Right ventricle myocardium superior (tissue), 1 donor: ENCODE measurements around the gene EDIL3. TPM values are rescaled to one million over a fixed set of nuclear protein-coding genes. Genes with fewer than 3 reads are reported as not detected.
"Not testable (repeated sequence)": the region's sequence is repeated elsewhere in the genome, so short reads cannot be mapped to it uniquely, and the experiment has no call there.

Source experiments
- ATAC-seq: fragments of 200-7000 bp; cut with Tn5 transposase; one replicate; pipeline ENCODE4 v1.9.1; 2020; ENCODE audit warnings: mild to moderate bottlenecking; ENCODE audit not compliant: poor library complexity
- DNase-seq: peaks from one replicate; pipeline ENCODE4 v3.0.0-alpha.2; 2020
- intact Hi-C: fragments of 100-400 bp; cut with DNase I; formaldehyde crosslinking; loops from one replicate; pipeline ENCODE4 v1.11.2; 2022
- total RNA-seq: library from RNA; stranded (reverse); fragmentation: NEBNext Ultra II Directional; extraction: Animal tissue kit (Norgen Biotek cat#: 25700); gene quantifications from one replicate; pipeline ENCODE4 v1.2.1, GENCODE V29; 2021
- donor health status: DM: no; HTN: yes; CAD: no; lungs with severe emphysema.

Gene EDIL3
- total RNA-seq, 1 donor from 2014 or later: 1.7 TPM

DNA sequence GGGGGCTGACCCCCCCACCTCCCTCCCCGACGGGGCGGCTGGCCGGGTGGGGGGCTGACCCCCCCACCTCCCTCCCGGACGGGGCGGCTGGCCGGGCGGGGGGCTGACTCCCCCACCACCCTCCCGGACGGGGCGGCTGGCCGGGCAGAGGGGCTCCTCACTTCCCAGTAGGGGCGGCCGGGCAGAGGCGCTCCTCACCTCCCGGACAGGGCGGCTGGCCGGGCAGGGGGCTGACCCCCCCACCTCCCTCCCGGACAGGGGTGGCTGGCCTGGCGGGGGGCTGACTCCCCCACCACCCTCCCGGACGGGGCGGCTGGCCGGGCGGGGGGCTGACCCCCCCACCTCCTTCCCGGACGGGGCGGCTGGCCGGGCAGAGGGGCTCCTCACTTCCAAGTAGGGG, 72.4 kb downstream of the EDIL3 start:
- intact Hi-C loops, DNase-seq, ATAC-seq: not testable (repeated sequence)

DNA sequence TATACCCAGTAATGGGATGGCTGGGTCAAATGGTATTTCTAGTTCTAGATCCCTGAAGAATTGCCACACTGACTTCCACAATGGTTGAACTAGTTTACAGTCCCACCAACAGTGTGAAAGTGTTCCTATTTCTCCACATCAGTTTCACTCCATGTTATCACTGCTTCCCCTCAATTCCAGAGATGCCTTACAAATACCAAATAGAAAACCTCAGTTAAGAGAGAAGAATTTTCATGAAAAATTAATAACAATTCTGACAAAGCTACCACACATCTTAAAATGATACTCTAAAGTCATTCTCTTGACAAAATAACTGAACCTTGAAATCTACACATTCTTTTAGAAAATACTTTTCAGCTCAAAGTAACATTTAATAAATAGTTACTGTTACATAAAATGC, 74.8 kb downstream of the EDIL3 start:
- DNase-seq, intact Hi-C loops, ATAC-seq: not testable (repeated sequence)

DNA sequence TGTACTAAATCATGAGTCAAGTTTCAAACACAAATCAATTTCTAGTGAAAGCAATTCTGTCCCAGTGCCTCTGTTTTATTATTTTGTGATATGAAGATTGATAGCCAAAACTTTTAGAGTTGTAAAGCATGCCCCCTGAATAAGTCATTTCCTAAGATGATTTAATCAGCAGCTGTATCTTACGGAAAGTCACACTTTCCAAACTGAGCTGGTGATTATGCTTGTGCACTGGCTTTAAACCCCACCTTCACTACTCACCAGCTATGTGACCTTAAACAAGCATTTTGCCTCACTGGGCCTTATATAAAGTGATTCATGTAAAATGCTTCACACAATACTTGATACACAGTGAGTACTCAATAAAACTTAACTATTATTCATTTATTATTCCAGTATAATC, 78.1 kb downstream of the EDIL3 start:
- ATAC-seq (no peak), DNase-seq (no peak)
- intact Hi-C loops: no loop called here

DNA sequence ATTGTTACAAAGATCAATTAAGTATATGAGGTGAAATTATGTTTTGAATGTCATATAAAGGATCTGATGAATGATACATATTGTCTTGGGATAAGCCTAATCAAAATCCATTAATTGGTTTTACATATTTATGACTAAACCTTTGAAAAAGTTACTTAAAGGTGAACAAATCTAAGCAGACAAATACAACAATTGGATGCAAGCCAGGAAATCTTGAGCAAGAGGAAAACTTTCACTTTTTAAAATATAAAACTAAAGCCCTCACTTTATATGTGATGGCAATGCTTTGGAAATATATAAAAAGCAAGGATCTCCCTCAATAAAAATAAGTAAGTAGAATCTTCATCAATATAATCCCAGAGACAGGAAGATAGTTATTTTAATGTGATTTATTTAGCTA, 80.1 kb downstream of the EDIL3 start:
- ATAC-seq (no peak), DNase-seq (no peak)
- intact Hi-C loops: no loop called here

DNA sequence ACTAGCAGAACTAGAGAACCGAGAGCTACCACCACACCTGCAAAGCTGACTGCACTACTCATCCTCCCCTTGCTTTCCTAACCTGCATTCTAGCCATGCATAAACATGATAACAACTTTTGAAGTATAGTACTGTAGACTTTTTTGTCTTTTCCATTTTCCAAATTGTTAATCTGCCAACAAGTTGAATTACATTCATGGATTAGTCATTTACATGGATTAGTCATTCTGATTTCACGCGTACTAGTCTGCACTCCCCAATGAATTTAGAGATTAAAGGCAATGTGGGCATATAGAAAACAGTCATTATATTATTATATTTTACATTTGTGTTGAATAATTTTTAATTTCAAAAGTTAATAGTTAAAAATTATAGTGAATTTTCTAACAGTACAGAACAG, 81.4 kb downstream of the EDIL3 start:
- no peak for ATAC-seq
- intact Hi-C loops: no loop called here

DNA sequence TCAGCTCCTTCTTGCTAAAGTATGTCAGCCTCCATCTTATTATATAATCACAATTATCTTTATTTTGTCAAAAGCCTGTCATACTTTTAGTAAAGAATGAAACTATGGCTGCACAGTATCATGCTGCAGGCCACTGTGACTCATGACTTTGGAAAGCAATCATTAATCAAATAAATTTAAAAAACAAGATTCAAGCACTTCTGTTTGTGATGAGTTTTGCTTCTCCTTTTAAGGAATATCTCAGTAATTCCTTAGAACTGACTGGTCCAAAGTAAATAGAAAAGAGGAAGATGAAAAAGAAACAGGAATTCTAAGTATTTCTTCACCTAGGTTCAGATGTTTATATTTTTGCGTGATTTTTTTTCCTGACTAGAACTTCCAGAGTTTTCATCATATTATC, 83.1 kb downstream of the EDIL3 start:
- intact Hi-C loops: no loop called here
- DNase-seq (no peak), ATAC-seq (no peak)

More for the DNA sequence above, 81.4 kb downstream of the EDIL3 start:
- DNase-seq: no peak

DNA sequence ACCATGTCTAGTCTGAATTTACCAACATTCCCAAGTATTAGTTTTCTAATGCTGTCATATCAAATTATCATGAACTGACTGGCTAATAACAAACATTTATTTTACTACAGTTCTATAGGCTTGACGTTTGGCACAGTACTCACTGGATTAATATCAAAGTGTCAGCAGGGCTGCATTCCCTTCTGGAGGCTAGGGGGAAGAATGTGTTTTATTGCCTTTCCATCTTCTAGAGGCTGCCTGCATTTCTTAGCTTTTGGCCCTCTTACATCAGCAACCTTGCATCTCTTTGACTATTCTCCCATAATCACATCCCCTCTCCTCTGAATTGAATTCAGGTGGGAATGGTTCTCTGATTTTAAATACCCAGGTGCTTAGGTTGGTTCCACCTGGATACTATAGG, 84.7 kb downstream of the EDIL3 start:
- intact Hi-C loops: no loop called here
- no peak for DNase-seq
- ATAC-seq: no peak

DNA sequence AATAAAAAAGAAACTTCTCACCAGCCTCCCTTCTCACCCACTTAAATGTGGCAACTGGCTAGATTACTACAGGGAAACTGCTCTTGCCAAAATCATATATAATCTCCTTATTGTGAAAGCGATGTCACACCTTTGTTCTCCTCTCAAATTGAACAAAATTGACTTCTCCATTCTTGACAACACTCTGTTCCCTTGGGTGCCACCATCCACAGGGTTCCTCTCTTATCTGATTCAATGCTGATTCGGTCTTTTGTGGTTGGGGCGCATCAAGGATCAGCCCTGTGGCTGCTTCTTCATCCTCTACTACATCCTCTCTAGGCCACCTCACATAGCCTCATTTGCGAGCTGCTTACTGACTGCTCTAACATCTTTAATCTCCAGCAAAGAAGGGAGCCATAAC, 86.1 kb downstream of the EDIL3 start:
- no peak for DNase-seq
- intact Hi-C loops: no loop called here
- no peak for ATAC-seq

DNA sequence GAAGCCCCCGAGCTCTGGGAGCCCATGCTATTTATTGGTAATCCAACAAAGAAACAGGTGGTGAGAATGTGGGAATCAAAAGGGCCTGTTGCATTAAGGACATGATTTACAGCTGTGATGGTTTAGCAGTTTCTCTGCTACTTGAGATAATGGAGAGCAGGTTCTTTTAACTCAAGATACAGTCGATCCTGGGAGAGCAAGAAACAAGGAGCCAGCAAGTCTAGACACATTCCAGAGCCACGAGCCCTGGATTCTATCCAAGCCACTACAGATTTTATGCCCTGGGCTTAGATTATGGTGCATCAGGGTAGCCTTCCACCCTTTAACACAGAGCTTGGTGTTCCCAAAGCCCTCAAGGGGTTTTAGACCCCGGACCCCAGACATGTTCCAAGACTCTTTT, 87.0 kb downstream of the EDIL3 start:
- ATAC-seq, intact Hi-C loops, DNase-seq: not testable (repeated sequence)

DNA sequence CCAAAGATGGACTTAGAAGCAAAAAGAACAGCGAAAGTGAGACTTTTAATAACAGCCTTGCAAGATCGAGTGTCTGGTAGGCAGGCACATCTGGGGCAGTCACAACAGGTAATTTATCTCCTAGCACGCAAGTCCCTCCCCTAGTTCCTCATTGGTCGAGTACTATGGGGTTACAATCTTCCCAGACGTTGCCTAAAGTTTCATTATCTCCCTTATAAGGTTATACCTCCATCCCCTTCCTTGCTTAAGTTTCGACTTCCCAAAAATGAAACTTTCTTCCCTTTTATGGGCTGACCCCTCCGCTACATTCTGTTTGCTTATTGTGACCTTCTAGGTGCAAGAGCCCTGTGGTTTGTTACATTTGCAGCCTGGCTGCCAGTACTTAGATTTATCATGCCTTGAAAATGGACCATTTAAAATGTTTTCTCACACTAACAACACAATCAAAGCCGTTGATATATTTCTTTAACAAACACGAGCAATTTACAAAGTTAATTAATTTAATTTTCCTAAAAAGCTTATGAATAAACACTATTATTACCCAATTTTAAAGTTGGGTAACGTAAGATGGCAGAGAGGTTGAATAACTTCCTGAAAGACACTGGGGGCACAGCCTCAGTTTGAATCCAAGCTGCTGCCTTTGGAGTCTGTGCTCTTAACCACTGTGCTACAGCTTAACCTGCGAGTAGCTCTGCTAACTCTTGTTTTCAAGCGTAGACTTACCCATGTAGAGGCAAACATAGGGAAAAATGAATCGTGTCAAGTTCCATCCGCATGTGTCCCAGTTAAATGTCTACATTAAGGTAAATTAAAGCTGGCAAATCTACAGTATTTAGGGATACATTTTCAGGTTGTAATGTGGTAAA, 91.7 kb downstream of the EDIL3 start:
- DNase-seq (no peak), ATAC-seq (no peak)
- intact Hi-C loops: no loop called here

DNA sequence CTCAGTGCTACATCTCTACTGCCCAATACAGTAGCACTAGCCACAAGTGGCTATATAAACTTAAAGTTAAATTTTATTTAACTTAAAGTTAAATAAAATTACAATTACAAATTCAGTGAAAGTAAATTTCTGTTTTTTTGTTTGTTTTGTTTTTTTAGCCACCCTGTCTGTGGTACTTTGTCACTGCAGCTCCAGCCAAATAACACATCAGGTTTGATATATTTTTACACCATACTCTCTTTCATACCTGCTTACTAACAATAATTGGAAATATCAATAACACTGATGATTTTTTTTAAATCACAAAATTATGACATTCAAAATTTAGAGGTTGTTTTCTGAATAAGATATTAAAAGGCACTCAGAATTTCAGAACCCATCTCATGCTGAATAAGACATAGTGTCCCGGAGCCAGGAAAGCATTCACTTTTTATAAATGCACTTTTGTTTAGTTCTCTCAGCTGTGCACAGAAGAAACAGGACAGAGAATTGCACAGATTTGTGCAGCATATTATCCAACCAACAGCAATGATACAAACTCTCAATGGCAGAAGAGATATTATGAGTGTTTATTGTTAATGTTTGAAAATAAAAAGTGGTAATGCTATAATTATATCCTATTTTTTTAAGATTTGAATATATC, 92.6 kb downstream of the EDIL3 start:
- intact Hi-C loops: no loop called here
- DNase-seq (no peak), ATAC-seq (no peak)

DNA sequence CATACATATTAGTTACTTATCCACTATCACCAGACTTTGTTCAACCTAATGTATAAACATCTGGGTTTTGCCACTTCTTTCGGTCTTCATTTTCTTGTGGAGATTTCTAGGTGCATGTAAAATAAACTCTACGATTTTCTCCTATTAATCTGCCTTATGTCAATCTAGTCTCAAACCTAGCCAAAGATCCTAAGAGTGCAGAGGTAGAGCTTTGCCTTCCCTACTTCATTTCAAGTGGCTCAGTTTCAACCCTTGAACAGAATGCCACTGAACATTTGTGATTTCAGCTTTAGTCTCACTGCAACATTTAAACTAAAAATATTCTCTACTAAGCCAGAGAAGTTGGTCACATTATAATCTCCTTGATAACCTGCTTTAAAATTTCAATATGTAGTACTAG, 94.0 kb downstream of the EDIL3 start:
- intact Hi-C loops: no loop called here
- DNase-seq: no peak
- ATAC-seq: no peak

DNA sequence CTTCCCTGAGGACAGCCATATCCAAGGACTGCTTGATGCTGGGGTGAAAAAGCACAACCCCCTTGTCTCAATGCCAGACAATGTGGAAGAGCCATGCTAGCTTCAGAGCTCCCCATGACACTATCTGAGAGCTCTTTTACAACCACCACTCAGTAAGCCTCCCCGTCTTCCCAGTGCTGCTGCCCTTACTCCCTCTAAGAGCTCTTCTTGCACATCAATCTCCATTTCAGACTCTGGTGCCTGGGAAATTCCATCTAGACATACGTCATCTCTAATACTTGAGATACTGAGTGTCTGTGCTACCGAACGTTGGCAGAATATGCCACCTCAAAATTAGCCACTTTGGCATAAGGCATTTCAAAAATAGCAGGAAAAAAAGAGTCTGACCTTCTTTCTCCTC, 94.5 kb downstream of the EDIL3 start:
- intact Hi-C loops: no loop called here
- ATAC-seq (no peak), DNase-seq (no peak)

DNA sequence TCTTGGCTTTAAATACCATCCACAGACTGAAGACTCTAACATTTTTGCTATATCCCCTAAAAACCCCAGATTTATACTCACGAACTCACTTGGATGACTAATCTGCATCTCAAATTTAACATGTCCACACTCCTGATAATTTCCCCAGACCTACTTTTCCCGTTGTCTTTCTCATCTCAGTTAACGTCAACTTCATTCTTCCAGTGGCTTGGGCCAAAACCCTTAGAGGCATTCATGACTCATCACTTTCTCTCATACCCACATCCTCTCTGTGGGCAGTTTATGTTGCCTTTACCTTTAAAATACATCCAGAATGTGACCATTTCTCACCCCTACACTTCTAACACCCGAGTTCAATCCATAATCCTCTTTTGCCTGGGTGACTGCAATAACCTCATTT, 96.7 kb downstream of the EDIL3 start:
- intact Hi-C loops: no loop called here
- DNase-seq (no peak), ATAC-seq (no peak)

DNA sequence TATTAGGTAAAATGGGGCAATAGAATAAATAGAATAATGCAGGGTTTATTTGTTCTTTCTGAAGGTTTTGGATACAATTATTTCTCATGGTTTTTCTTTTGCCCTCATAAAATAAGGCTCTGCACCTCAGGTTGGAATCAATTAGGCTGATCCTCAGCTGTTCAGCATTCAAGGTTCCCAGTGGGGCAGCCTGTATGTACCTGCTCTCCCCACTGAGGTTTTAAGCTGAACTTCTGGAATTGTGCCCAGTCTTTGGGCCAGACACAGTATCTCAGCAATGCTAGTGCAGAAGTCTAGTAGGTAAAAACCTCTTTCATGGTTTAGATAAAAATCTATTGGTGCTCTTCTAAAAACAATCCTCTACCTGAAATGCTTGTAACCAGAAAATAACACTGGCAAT, 98.0 kb downstream of the EDIL3 start:
- intact Hi-C loops: no loop called here
- no peak for DNase-seq
- no peak for ATAC-seq

DNA sequence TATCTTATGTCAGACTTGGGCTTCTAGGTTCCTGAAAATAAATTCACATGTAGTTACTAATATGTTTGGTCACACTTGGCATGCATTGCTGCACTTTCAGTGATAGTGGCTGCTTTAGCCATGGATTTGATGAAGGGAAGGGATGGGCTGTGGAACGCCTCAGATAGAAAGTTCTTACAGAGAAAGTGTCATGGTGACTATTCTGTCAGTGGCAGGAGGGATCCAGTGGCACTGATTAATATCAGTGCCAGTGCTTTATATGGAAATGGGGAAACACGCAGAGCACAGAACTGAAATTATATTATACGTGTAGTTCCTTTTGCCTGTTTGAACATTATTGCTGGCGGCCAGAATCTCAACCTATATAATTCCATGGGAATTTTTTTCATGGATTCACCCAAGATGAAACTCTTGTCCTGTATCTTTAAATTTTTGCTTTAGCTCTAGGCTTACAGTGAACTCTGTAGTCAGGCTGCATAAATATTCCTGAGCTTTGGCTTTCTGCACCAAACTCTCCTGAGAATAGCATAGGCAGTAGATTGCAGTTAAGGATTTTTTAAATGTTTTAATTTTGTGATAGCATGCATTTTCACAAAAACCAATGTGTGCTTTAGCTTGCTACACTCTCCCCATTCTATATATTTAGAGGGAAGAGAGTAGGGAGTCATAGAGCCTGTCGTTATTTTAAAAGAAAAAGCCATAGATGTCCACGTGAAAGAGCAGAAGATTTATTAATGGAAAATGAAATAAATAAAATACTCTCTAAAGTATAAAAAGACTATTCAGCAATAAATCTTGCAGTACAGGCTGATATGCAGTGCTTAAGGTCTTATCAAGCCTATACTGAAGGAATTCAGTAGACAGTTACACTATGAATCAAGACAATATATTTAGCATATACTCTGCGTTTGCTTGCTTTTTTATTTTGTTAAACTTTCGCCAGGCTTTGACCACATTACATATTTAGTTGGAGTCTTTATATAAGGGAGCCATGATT, 98.7 kb downstream of the EDIL3 start:
- DNase-seq: no peak
- ATAC-seq: no peak
- intact Hi-C loops: no loop called here

DNA sequence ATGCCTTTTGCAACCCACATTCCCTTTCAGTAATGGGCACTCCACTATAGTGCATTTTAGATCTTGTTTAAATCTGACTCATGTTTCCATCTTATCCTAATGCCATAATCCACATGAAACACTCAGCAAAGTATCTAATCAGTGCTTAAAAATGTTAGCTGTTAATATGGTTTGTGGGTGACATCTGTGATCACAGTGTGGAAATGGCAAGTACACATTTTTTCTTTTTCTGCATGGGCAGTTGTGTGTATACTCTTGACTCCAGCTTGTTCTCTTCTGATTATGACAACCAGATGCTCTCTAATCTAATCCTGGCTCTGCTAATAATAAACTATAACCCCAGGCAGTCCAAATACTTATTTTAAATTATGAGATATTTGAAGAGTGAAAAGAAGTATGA, 103.3 kb downstream of the EDIL3 start:
- DNase-seq (no peak), ATAC-seq (no peak)
- intact Hi-C loops: no loop called here

DNA sequence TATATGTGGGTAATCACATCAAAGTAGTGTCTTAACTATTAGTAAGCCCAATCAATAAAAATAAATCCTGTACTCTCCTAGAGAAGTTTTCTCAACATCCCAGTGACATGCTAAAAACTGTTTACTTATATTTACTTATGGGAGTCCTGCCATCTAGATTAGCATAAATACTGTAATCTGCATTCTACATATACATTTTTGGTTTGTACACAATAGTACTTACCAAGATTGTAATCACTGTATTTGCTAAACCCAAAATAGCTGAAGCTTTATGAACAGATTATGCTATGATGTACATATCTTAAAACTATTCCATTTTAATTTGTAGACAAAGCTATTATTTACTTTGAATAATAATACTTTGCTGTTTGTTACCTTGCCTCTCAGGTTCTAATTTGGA, 105.4 kb downstream of the EDIL3 start:
- DNase-seq: no peak
- intact Hi-C loops: no loop called here
- ATAC-seq: no peak

DNA sequence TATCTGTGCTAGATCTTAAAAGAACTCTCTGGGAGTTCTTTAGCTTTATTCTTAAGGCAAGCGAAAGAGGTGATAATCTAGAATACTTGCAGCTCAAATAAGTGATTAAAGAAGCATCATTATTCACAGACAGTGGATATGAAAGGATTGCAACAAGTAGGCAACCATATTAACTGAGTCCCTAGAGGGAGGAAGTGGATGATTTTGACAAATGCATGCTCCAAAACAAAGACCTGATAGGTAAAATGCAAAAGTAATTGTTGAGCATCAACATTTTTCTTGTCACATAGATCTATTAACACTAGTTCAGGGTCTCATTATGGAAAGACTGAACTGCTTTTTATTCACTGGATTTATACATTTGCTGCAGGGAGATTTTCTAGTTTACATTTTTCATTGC, 109.1 kb downstream of the EDIL3 start:
- ATAC-seq: no peak
- intact Hi-C loops: no loop called here

More for the DNA sequence above, 109.1 kb downstream of the EDIL3 start:
- no peak for DNase-seq
